GM18507 (cell line): ENCODE measurements around the gene ERN1.
"Not testable (repeated sequence)": the region's sequence is repeated elsewhere in the genome, so short reads cannot be mapped to it uniquely, and the experiment has no call there.

Source experiments
- DNase-seq: peaks from one replicate; pipeline ENCODE4 v3.0.0; 2011; ENCODE audit warnings: low read depth; ENCODE audit not compliant: insufficient read length; ENCODE audit errors: extremely low spot score
- FAIRE-seq: peaks from 2 replicates; lab custom pipeline; 2011; peaks lifted over from hg19 to GRCh38; lab: Jason Lieb, UNC

Gene ERN1

DNA sequence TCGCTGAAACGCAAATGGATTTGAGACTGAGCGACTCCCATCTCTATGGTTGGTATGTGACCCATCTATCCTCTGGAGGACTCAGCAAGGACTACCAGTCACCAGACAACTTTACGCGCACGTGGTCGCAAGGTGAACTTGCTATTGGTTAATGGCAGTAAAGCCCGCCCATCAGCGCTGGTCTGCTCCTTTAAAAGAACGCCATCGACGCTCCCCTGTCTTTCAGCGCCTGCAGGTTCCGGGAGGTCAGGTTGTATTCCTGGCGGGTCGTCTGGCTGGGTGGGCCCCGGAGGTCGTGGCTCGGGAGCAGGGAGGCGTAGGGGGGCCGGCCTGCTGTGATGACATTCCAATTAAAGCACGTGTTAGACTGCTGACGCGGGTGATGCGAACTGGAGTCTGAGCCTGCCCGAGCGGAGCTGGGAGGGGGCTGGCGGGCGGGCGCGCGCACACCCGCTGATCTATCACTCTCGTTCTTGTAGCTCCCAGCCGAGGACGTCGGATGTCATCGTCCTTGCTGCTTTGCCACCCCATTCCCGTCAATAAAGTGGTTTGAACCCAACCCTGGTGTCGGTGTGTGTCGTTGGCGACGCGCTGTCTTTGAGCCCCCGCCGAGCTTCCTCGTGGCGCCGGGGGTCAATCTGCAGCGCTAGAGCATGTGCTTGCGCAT, 15.9 kb upstream of the ERN1 start:
- FAIRE-seq, result peak; percentile 96
- peak; percentile 91 for DNase-seq

DNA sequence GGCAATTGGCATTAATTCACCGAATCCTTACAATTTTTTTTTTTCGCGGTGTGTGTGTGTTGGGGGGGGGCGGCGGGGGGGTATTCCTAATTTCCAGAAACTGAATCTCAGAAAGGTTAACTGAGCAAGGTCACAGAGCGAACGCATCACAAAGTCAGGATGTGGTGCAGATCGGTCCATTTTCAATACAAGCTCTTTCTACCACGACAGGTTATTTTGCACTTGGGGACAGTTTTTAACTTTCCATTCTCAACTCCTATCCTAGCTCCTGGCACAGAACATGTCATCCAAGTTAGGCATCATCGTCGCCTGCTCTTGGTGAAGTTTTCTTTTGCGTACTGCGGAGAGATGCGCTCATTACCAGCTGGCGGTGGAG, 15.4 kb upstream of the ERN1 start:
- no peak for DNase-seq

DNA sequence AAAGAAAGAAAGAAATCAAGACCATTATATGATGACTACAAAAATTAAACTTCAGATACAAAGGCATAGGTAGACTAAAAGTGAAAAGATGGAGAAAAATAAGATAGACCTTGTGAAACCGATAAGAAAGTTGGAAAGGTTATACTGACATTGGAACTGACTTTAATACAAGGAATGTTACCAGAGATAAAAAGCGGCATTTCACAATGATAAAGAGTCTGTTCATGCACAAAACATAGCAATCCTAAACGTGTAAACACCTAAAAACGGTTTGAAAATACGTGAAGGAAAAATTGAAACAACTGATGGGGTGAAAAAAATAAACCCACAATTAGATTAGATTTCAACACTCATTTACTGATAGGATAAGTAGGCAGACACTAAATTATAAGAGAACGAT, 9.6 kb upstream of the ERN1 start:
- no peak for FAIRE-seq
- DNase-seq, result no peak

More for the DNA sequence above, 15.4 kb upstream of the ERN1 start:
- no peak for FAIRE-seq

DNA sequence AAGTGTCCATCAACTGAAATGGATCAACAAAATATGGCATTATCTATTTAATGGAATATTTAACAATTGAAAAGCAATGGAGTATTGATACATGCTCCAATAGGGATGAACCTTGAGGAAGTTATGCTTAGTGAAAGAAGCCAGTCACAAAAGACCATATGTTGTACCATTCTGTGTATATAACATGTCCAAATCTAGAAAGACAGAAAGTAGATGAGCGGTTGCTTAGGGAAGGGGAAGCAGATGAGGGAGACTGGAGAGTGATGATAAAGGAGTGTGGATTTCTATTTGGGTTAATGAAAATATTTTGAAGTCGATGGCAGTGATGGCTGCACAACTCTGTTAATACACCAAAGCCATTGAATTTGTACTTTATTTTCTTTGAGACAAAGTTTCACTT, 8.5 kb upstream of the ERN1 start:
- DNase-seq (no peak), FAIRE-seq (no peak)

DNA sequence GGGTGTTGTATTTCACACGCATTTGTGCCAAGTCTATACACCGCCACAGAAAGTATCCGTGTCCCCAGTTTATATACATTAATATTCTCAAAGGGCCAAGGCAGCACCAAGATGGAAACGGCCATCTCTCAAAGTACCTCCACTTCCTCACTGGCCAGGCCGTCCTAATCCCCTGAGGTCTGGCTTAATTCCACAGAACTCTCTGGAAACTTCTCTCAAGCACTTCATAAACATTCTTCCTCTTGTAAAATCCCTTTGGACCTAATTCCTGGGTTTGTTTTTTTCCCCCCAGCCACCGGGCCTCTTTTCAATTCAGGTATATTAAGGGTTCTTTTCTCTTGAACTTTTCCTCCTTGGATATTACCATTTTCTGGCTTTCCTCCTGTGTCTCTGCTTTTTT, 5.1 kb upstream of the ERN1 start:
- no peak for FAIRE-seq

DNA sequence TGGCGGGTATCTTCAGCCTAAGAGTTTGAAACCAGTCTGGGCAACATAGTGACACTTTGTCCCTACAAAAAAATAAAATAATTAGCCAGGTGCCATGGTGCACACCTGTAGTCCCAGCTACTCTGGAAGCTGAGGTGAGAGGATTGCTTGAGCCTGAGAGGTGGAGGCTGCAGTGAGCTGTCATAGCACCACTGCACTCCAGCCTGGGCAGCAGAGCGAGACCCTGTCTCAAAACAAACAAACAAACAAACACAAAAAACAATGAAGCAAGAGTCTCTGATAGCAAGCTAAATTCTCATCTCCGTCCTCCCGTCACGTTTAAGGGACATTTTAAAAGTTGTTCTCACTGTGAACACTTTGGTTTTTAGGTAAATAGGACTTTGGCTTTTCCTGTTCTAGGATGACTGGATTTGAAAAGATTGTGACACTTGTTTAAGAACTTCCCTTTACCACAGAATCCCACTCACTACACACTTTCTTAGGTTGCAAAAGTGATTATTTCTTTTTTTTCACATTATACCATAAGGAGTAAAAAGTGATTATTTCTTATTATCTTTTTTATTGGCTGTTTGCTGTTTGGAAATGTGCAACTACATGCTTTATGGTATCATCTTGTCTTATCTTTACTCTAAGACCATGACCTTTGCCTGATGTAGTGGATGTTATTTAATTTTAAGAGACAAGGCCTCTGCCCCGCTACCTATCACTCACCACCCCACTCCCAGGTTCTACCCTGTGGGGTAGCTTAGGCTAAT, 4.4 kb upstream of the ERN1 start:
- DNase-seq, result no peak
- FAIRE-seq, result no peak

More for the DNA sequence above, 5.1 kb upstream of the ERN1 start:
- DNase-seq, result no peak

DNA sequence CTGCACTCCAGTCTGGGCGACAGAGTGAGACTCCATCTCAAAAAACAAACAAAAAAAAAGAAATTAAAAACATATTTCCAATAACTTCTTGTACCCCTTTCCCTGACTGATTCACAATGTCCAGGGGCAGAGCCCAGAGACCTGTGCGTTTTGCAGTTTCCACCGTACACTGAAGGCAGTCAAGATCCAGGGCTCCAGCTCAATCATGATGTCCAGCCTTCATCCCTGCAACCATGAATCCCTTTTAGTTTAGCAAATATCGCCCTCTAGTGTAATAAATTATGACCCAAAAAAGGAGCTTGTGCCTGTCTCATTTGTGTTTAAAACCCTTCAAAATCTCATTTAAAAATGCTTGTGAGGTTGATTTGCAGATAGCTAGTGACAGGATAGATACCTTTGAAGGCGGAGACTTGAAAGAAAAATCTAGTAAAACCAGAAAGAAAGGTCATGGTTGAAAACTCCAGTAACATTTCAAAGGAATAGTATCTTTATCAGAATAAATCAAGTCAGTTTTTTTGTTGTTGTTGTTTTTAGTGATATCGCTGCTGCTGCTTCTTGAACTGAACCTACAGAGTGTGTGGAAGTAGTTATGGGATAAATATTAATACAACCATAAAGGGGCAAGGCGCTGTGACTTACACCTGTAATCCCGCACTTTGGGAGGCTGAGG, 3.7 kb upstream of the ERN1 start:
- peak; percentile 38 for DNase-seq
- FAIRE-seq, result peak; percentile 86

DNA sequence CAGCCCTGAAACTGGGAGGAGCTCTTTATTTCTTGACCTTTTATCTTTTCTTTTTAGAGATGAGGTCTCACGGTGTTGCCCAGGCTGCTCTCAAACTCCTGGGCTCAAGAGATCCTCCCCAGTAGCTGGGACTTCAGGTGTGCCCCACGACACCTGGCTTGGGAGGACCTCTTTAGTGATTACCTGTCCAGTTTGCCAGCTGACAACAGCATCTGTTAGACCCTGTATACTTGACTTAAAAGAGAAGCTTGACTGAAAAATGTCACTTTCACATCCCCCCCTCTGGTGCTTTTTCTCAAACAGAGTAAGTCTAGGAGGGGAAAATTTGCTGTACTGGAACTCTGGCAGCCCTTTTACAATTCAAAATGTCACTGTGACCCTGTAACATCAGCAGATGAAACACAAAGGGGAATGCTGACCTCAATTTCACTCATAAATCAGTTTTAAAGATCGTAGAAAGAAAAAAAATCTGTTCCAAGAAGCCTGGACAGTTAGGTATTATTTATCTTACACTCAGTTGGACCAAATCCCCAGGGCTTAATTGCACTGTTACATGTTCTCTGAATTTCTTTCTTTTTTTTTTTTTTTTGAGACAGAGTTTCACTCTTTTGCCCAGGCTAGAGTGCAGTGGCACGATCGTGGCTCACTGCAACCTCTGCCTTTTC, 1.8 kb upstream of the ERN1 start:
- FAIRE-seq, result peak; percentile 65
- no peak for DNase-seq

DNA sequence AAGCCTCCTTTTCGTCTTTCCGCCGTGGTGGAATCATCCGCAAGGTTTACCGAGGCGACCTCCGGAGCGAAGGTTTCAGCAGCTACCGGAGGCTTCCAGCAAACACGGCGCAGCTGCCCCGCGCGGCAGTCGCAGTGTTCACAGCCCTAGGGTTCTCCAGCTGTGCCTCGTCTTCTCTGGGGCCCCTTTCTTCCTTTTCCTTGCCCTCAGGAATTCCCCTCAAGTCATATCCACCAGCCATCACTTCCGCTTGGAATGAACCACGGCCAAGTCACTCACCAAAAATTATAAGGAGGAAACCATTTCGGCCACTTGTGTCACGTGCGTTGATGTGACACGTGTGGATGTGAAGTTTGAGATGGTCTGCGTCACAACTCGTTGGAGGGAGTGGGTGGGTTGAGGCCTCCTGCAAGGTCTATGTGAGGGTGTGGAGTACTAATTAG, 636 bp upstream of the ERN1 start:
- FAIRE-seq, result peak; percentile 35

DNA sequence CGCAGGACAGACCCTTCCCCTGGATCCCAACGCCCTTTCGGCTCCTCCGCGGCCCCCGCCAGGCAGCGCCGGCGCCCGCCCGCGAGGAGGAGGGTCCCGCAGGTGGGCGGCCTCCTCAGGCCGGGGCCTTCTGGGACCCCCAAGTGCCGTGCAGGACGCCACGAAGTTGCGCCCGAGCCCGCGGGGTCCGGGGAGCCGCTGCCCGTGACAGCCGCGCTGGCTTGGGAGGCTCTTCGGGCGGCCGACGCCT, 504 bp downstream of the ERN1 start:
- FAIRE-seq (no peak), DNase-seq (no peak)

More for the DNA sequence above, 636 bp upstream of the ERN1 start:
- DNase-seq, result no peak

DNA sequence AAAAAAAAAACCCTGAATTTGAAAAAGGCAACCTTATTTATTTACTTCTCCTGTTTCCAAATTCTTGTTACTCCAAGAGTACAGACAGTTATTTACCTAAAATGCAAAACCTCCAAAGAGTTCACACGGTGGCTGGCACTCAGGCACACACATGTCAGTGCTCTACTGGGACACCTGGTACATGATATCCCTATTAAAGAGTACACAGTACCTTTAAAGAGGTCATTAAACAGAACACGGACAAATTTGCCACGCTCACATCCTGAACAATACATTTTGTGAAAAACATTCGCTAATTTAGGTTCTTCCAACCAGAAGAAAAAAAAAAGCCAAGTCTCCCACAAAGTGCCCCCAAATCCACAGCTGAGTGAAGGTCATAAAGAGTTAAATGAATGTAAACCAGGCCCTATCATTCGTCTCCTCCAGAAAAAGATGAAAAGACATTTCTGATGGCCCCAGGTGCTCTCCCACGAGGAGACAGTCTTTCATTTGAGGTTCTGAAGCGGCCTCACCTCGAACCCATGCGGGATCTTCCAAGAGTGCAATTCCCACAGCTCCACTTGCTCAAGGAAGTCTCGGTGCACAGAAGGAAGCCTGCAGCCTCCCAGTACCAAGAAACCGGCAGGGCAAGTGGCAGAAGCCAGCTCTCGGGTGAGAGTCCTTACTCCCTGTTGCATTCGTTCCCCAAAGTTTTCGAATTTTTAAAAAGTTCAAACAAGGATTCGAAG, 993 bp downstream of the ERN1 start:
- DNase-seq (no peak), FAIRE-seq (no peak)

DNA sequence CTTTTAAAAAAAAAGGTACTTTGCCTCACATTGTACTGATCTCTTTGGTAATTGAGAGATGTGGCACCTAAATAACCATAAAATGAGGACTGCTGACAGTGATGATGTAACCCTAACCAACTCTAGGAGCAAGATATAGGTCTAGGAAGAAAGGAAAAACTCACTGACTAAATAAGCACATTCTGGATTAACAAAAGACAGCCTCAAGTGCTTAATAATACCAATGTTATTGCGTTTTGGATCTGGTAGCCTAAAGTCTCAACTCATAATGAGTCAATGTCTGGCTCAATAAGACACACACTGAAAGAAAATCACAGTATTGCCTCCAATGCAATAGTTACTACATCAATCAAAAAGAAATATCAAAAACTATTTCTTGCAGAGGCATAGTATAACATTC, 3.0 kb downstream of the ERN1 start:
- DNase-seq, result no peak
- FAIRE-seq, result no peak

DNA sequence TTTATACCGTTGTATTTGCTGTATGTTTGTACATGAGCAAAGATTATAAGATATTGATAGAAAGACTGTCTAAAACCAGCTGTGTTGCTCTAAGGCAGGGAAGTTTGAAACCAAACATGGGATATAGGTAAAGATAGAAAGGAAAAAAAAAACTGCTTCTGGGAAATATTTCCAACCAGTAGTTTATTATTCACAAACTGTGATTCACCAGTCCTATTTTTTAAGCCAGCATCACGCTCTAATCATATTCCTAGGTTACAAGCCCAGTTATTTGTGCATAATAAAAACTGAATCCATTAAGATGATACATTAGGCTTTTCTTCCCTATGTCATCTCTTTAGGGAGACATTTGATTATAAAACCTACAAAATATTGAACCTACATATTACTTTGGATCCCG, 4.0 kb downstream of the ERN1 start:
- no peak for DNase-seq

DNA sequence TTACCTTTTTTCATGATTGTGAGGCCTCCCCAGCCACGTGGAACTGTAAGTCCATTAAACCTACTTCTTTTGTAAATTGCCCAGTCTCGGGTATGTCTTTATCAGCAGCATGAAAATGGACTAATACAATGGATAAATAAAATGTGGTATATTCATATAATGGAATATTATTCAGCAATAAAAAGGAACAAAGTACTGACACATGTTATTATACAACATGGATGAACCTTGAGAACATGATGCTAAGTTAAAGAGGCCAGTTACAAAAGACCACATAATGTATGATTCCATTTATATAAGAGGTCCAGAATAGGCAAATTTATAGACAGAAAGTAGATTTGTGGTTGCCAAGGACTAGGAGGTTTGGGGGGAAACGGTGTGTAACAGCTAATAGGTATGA, 5.3 kb downstream of the ERN1 start:
- FAIRE-seq (no peak), DNase-seq (no peak)

More for the DNA sequence above, 4.0 kb downstream of the ERN1 start:
- no peak for FAIRE-seq

DNA sequence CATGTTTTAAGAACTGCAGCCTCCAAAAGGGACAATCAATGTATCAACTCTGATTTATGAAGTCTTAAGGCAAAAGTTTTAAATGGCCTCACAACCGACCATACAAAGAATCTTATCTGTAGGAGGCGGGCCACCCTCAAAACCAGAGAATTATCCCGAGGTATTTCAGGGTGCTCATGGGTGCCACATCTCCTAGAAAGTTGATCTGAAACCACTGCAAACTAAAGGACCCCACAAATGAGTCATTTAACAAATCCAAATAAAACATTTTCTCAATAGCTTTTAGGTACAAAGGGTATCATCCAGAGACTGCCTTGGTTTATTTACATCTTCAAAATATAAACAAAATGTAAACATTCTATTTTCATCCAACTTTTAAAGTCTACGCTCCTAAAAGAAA, 6.8 kb downstream of the ERN1 start:
- FAIRE-seq, result no peak

DNA sequence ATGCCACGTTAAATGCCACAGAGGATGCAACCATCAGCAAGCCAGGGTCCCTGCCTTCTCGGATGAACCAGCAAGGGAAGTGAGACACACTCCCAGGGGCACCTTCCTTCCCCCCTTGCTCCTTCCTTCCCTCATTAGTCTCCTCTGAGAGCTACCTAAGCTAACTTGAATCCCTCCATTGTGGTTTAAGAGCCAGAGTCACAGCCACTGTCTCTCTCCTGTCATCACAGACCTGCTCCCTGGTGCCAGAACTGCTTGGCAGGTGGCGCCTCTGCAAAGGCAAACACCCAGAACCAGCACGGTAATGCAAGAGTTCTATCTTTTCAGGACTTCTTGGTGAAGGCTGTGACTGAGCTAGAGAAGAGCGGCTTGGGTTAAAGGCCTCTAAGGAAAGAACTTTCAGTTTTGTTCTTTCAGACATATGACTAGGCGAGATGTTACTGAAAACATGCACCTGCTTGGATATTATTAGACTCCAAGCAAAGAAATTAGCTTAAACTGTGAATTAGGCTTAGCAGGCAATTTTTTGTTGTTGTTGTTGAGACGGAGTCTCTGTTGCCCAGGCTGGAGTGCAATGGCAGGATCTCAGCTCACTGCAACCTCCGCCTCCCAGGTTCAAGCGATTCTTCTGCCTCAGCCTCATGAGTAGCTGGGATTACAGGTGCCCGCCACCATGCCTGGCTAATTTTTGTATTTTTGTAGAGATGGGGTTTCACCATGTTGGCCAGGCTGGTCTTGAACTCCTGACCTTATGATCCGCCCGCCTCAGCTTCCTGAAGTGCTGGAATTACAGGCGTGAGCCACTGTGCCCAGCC, 8.8 kb downstream of the ERN1 start:
- DNase-seq, result not testable (repeated sequence)
- FAIRE-seq, result peak; percentile 89

More for the DNA sequence above, 6.8 kb downstream of the ERN1 start:
- no peak for DNase-seq

DNA sequence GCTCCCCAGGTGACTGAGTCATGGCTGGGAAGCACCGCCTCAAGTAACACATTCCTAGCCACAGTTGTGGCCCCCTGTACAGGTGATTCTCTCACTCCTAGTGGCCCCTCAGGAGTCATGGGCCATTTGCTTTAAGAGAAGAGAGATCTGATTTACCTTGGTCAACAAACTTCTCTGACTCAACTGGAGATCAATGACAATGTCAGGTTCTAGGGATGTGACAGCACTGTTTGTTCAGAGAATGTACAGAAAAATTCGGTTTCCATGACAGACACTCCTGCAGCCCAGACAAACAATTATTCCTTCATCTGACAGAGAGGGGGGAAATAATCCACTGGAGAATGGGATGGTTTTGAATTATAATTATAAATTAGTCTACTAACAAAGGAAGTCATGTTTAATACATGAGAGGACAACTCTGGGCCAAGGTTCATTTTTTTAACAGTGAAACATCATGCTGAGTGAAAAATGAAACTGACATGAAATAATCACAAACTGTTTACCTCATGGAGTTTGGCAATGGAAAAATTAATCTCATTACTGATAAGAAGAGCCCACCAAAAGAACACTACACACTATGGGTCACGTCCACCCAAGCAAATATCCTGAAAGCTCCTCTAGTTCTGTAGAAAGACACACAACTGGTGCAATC, 9.7 kb downstream of the ERN1 start:
- FAIRE-seq (peak; percentile 9), DNase-seq (no peak)
